Measurements from ENCODE around the gene POLH. TPM values are rescaled to one million over a fixed set of nuclear protein-coding genes. Genes with fewer than 3 reads are reported as not detected.
"Not testable (repeated sequence)": the region's sequence is repeated elsewhere in the genome, so short reads cannot be mapped to it uniquely, and the experiment has no call there.

The POLH gene
- total RNA-seq, 1 experiment from 2014 or later, result 8.2 TPM

DNA sequence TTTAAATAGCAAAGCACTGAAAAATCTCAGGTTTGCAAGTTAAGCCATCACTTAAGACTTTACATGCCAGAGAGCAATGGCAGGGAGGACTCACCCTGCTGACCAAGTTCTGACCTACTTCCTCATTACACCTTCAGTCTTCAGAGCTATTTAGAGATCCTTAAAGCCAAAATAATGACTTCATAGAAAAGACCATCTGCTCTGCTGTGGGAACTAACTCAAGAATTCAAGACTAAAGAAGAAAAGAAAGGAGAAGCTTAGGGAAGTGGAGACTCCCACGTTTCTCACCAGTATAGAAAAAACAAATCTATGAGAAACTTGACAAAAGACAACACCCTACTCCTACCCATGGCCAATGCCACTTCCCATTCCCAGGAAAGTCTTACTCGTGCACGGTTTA, 28.8 kb upstream of the POLH start:
- Histone ChIP-seq H3K36me3 (ENCODE audit: low read depth, low read length) (peaks cover 68% of the 10 kb centered on the region), H4K20me1 (ENCODE audit: low read length) (no peaks in the 10 kb centered on the region)

GRCh38 chr6:43557620-43558019, 18.4 kb upstream of the POLH start:
- H2AFZ ChIP-seq (ENCODE audit: low read length); H3K27me3 ChIP-seq (ENCODE audit: low read length); H3F3A ChIP-seq (ENCODE audit: low read length, unreplicated experiment); BruUV-seq (replicated peaks); H3K9me3 ChIP-seq (ENCODE audit: low read length); ATAC-seq; DNase-seq; POLR2A ChIA-PET (ENCODE audit: unreplicated experiment); H3K4me2 ChIP-seq (ENCODE audit: low read length); H3K4me3 ChIP-seq (ENCODE audit: low read length); CTCF ChIA-PET; intact Hi-C loops (cut with micrococcal nuclease); H3K79me2 ChIP-seq (ENCODE audit: low read length); H4K20me1 ChIP-seq (ENCODE audit: low read length); H3K9me2 ChIP-seq (replicated peaks; ENCODE audit: low read length); H3K27ac ChIP-seq (ENCODE audit: low read length); H3K4me1 ChIP-seq (ENCODE audit: insufficient read depth, low read length); H3K9ac ChIP-seq (ENCODE audit: low read length): not testable (repeated sequence)
- H3K36me3 ChIP-seq (ENCODE audit: low read depth, low read length), result peaks cover 59% of the 10 kb centered on the region

More for the DNA sequence above, 28.8 kb upstream of the POLH start:
- H3K9me3 ChIP-seq (ENCODE audit: low read length), result no peaks in the 10 kb centered on the region
- H3K9me2 ChIP-seq (replicated peaks; ENCODE audit: low read length), result no peaks in the 10 kb centered on the region
- H3K79me2 ChIP-seq (ENCODE audit: low read length), result no peaks in the 10 kb centered on the region
- H3K4me1 ChIP-seq (ENCODE audit: insufficient read depth, low read length), result no peaks in the 10 kb centered on the region
- ATAC-seq (no peak), DNase-seq (no peak)
- POLR2A ChIA-PET (ENCODE audit: unreplicated experiment), result no interaction called here
- BruUV-seq (replicated peaks), result no TSS peak
- H3K27me3 ChIP-seq (ENCODE audit: low read length), result no peaks in the 10 kb centered on the region
- intact Hi-C loops (cut with micrococcal nuclease), result no loop called here
- TF ChIP-seq EZH2 (IDR thresholded peaks at IDR 0.05; ENCODE audit: low read length, unreplicated experiment) (no peak), EZH2phosphoT487 (IDR thresholded peaks at IDR 0.05; ENCODE audit: borderline replicate concordance, low read length) (no peak), CTCF (conservative IDR thresholded peaks at IDR 0.05; ENCODE audit: low read depth, low read length) (no peak)
- no peak overlapping the region for H3K4me2 ChIP-seq (ENCODE audit: low read length)
- H3K9ac ChIP-seq (ENCODE audit: low read length), result no peak overlapping the region
- no peak overlapping the region for H2AFZ ChIP-seq (ENCODE audit: low read length)
- no peak overlapping the region for H3K27ac ChIP-seq (ENCODE audit: low read length)
- no peak overlapping the region for H3K4me3 ChIP-seq (ENCODE audit: low read length)
- H3F3A ChIP-seq (ENCODE audit: low read length, unreplicated experiment), result no peaks in the 10 kb centered on the region
- CTCF ChIA-PET, result no interaction called here

- intact Hi-C loops (cut with micrococcal nuclease), result no loop called here
- H3K4me3 ChIP-seq (ENCODE audit: low read length), result no peak overlapping the region
- DNase-seq (no peak), ATAC-seq (no peak)
- BruUV-seq (replicated peaks), result no TSS peak
- no peak overlapping the region for H3K9ac ChIP-seq (ENCODE audit: low read length)
- no peaks in the 10 kb centered on the region for H3K9me3 ChIP-seq (ENCODE audit: low read length)
- no peaks in the 10 kb centered on the region for H3K9me2 ChIP-seq (replicated peaks; ENCODE audit: low read length)
- no peaks in the 10 kb centered on the region for H4K20me1 ChIP-seq (ENCODE audit: low read length)
- H3K79me2 ChIP-seq (ENCODE audit: low read length), result no peaks in the 10 kb centered on the region
- no peak for TF ChIP-seq CTCF (conservative IDR thresholded peaks at IDR 0.05; ENCODE audit: low read depth, low read length)
- H2AFZ ChIP-seq (ENCODE audit: low read length), result no peak overlapping the region
- H3K4me2 ChIP-seq (ENCODE audit: low read length), result no peak overlapping the region
- no peaks in the 10 kb centered on the region for H3K27me3 ChIP-seq (ENCODE audit: low read length)
- ChIA-PET POLR2A (ENCODE audit: unreplicated experiment) (no interaction called here), CTCF (no interaction called here)
- H3K27ac ChIP-seq (ENCODE audit: low read length), result no peak overlapping the region
- no peaks in the 10 kb centered on the region for H3F3A ChIP-seq (ENCODE audit: low read length, unreplicated experiment)
- no peaks in the 10 kb centered on the region for H3K4me1 ChIP-seq (ENCODE audit: insufficient read depth, low read length)
- H3K36me3 ChIP-seq (ENCODE audit: low read depth, low read length), result peaks cover 59% of the 10 kb centered on the region
These were observed 16.7 kb upstream of the POLH start for GRCh38 chr6:43559328-43559727.
